Measurements from ENCODE around the gene STPG3. TPM values are rescaled to one million over a fixed set of nuclear protein-coding genes. Genes with fewer than 3 reads are reported as not detected.
A peak's percentile ranks its signal among the peaks of the same experiment; 100 is the strongest.

STPG3 gene
- total and polyA plus RNA-seq, 2 of the 13 experiments (the other 11 are each of a cell fraction or from before 2014, with no cell fraction given), result not detected

- TF ChIP-seq ZNF280D (CRISPR knock-in tag; IDR thresholded peaks at IDR 0.05) (peak; percentile 80; the same call in 1 of the 2 replicates), GTF2F1 (IDR thresholded peaks at IDR 0.05; ENCODE audit: low read length) (no peak), ZBTB20 (CRISPR knock-in tag; IDR thresholded peaks at IDR 0.05; ENCODE audit: borderline replicate concordance, low read depth) (peak; percentile 66), SMARCE1 (IDR thresholded peaks at IDR 0.05; ENCODE audit: borderline replicate concordance) (no peak), RAD51 (IDR thresholded peaks at IDR 0.05; ENCODE audit: borderline replicate concordance) (no peak), HDAC6 (IDR thresholded peaks at IDR 0.05; ENCODE audit: low read depth, low read length) (no peak), GATAD2A (CRISPR knock-in tag; IDR thresholded peaks at IDR 0.05) (peak; percentile 65; the same call in 1 of the 2 replicates), STAT6 (CRISPR knock-in tag; IDR thresholded peaks at IDR 0.05; ENCODE audit: borderline replicate concordance) (no peak), ISL2 (CRISPR knock-in tag; IDR thresholded peaks at IDR 0.05) (0 out of 2 replicates have a peak, but pooled peaks have one; percentile 35), POGK (CRISPR knock-in tag; conservative IDR thresholded peaks at IDR 0.05) (peak; percentile 53), RBFOX2 (IDR thresholded peaks at IDR 0.05; ENCODE audit: low read depth, low read length) (peak; percentile 87), LRRFIP1 (CRISPR knock-in tag; conservative IDR thresholded peaks at IDR 0.05) (no peak), SP140L (CRISPR knock-in tag; IDR thresholded peaks at IDR 0.05; ENCODE audit: borderline replicate concordance) (no peak), SP4 (CRISPR knock-in tag; IDR thresholded peaks at IDR 0.05) (peak; percentile 68; the same call in 1 of the 2 replicates), HNRNPUL1 (IDR thresholded peaks at IDR 0.05; ENCODE audit: low read depth, low read length) (no peak), KMT2A (CRISPR knock-in tag; IDR thresholded peaks at IDR 0.05) (peak; percentile 57; the same call in 1 of the 2 replicates), ZNF782 (CRISPR knock-in tag; IDR thresholded peaks at IDR 0.05; ENCODE audit: borderline replicate concordance) (no peak; the same call in 1 of the 2 replicates), FOXK1 (CRISPR knock-in tag; IDR thresholded peaks at IDR 0.05; ENCODE audit: borderline replicate concordance, low read depth) (0 out of 2 replicates have a peak, but pooled peaks have one; percentile 18), NCOA5 (CRISPR knock-in tag; IDR thresholded peaks at IDR 0.05) (no peak), ONECUT2 (CRISPR knock-in tag; IDR thresholded peaks at IDR 0.05) (no peak)
These were observed 26.4 kb downstream of the STPG3 start, which contains the start of gene TOR4A (continued) for GRCh38 chr9:137277329-137278041.

All from HepG2 (cell line).